Measurements from ENCODE around the gene NEO1.
A peak's percentile ranks its signal among the peaks of the same experiment; 100 is the strongest.

DNA sequence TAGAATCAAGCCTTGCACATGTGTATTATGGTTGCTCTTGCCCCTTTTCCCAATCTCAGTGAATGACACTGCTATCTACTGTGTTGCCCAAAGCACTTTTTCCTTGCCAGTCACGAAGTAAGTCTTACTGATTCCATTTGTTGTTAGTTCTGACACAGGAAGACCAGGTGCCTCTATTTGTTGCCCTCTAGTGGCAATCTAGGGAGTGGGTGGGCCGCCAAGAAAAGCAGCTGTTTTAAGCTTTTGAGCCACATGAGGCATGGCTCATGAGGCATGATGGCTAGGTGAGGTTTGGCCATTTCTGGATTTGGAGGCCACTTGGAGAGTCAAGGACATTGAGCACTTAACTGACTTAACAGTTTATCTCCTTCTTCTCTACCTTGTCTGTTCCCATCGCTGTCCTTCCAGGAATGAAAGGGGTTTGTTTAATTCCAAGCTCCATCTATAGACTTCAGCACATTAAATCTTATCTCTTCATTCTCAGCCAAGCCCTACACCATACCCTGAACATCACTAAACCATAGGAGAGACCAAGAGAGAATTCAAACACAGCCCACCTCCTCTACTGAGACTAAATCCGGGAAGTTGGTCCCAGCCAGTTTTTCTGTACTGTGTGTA lies 213.4 kb downstream of the NEO1 start:
- TF ChIP-seq POLR2A (IDR thresholded peaks at IDR 0.05), result no peak
- TF ChIP-seq, protein P1, sequence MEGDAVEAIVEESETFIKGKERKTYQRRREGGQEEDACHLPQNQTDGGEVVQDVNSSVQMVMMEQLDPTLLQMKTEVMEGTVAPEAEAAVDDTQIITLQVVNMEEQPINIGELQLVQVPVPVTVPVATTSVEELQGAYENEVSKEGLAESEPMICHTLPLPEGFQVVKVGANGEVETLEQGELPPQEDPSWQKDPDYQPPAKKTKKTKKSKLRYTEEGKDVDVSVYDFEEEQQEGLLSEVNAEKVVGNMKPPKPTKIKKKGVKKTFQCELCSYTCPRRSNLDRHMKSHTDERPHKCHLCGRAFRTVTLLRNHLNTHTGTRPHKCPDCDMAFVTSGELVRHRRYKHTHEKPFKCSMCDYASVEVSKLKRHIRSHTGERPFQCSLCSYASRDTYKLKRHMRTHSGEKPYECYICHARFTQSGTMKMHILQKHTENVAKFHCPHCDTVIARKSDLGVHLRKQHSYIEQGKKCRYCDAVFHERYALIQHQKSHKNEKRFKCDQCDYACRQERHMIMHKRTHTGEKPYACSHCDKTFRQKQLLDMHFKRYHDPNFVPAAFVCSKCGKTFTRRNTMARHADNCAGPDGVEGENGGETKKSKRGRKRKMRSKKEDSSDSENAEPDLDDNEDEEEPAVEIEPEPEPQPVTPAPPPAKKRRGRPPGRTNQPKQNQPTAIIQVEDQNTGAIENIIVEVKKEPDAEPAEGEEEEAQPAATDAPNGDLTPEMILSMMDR (IDR thresholded peaks at IDR 0.05), result peak in 10 of 12 donors; percentile 19 to 58 (median 45)
